Measurements from ENCODE around the gene KIF26A. TPM values are rescaled to one million over a fixed set of nuclear protein-coding genes. Genes with fewer than 3 reads are reported as not detected.
A peak's percentile ranks its signal among the peaks of the same experiment; 100 is the strongest.

The KIF26A gene
- total RNA-seq, 1 donor from 2014 or later: 5.9 TPM

- intact Hi-C loops (cut with DNase I): no loop called here
- no peaks in the 10 kb centered on the region for H3K36me3 ChIP-seq
- ATAC-seq: no peak
- no peaks in the 10 kb centered on the region for H3K4me1 ChIP-seq
- no peak overlapping the region for H3K4me3 ChIP-seq
- H3K27me3 ChIP-seq: peaks cover 42% of the 10 kb centered on the region
- H3K9me3 ChIP-seq: no peaks in the 10 kb centered on the region
- TF ChIP-seq, protein P1, sequence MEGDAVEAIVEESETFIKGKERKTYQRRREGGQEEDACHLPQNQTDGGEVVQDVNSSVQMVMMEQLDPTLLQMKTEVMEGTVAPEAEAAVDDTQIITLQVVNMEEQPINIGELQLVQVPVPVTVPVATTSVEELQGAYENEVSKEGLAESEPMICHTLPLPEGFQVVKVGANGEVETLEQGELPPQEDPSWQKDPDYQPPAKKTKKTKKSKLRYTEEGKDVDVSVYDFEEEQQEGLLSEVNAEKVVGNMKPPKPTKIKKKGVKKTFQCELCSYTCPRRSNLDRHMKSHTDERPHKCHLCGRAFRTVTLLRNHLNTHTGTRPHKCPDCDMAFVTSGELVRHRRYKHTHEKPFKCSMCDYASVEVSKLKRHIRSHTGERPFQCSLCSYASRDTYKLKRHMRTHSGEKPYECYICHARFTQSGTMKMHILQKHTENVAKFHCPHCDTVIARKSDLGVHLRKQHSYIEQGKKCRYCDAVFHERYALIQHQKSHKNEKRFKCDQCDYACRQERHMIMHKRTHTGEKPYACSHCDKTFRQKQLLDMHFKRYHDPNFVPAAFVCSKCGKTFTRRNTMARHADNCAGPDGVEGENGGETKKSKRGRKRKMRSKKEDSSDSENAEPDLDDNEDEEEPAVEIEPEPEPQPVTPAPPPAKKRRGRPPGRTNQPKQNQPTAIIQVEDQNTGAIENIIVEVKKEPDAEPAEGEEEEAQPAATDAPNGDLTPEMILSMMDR (IDR thresholded peaks at IDR 0.05): no peak
- no peak overlapping the region for H3K27ac ChIP-seq
- peak; percentile 44 for DNase-seq
Measured at GRCh38 chr14:104115131-104115600, 23.2 kb upstream of the KIF26A start.

DNA sequence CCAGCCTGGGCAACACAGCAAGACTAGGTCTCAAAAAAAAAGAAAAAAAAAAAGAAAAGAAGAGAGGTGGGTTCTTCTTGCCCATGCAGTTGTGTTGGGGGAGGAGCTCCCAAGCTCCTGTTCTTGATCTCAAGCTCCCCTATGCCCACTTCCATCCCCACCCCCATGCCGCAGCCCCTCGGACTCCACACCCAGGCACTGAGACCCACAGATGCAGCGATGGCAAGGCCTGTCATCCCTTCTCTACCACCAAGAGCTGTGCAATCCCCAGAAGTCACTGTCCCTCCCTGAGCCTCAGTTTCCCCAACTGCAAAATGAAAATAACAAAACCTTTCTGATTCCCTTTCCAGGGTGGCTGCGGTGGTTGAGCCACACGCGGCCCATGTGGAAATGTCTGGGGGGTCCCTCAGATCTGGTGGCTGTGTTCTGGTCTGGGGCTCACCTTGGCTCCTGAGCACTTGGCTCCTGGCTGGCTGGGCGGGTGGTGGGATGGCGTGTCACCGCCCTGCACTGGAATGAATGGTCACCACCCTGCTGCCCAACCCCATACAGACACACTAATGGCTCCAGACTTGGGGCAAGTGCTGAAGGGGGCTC, 22.6 kb upstream of the KIF26A start:
- Histone ChIP-seq H3K4me3 (peak overlapping the region; percentile 51), H3K4me1 (no peaks in the 10 kb centered on the region), H3K27ac (peak overlapping the region; percentile 75), H3K27me3 (peaks cover 43% of the 10 kb centered on the region), H3K9me3 (no peaks in the 10 kb centered on the region), H3K36me3 (no peaks in the 10 kb centered on the region)
- intact Hi-C loops (cut with DNase I): no loop called here
- TF ChIP-seq, protein P1 (IDR thresholded peaks at IDR 0.05): no peak
- DNase-seq: no peak
- ATAC-seq: no peak

- H3K36me3 ChIP-seq: no peaks in the 10 kb centered on the region
- peak; percentile 54 for ATAC-seq
- peaks cover 43% of the 10 kb centered on the region for H3K27me3 ChIP-seq
- peak overlapping the region; percentile 75 for H3K27ac ChIP-seq
- no peaks in the 10 kb centered on the region for H3K9me3 ChIP-seq
- H3K4me3 ChIP-seq: peak overlapping the region; percentile 51
- TF ChIP-seq, protein P1 (IDR thresholded peaks at IDR 0.05): no peak
- DNase-seq: peak; percentile 79
- intact Hi-C loops (cut with DNase I): no loop called here
- no peaks in the 10 kb centered on the region for H3K4me1 ChIP-seq
Measured at GRCh38 chr14:104116288-104116755, 22.1 kb upstream of the KIF26A start.

DNA sequence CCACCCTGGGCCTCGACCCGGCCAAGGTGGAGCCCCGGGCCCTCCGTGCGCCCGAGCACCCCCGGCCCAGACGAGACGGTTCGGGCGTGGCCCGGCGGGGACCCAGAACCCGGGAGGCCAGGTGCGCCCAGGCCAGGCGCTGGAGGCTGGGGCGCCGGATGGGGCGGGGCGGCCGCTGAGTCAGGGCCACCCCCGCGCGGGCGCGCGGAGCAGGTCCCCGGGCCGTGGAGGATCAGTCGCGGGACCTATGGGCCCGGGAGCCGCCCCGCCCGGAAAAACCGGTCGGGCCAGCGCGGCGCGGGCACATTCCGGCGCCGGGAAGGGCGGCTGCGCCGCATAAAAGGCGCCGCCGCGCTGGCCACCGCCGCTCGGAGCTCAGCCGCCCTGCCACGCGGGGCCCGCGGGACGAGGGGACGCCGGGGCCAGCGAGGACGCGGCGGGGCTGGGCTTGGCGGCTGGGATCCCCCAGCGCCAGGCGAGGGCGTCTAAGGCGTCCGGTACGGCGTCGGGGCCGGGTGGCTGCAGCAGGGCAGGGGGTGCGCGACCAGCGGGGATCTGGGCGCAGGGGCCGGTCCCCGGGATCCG, 21.5 kb upstream of the KIF26A start:
- H3K4me3 ChIP-seq: peak overlapping the region; percentile 51
- TF ChIP-seq, protein P1 (IDR thresholded peaks at IDR 0.05): no peak
- ATAC-seq (peak; percentile 87), DNase-seq (peak; percentile 90)
- intact Hi-C loops (cut with DNase I): no loop called here
- H3K36me3 ChIP-seq: no peaks in the 10 kb centered on the region
- H3K27me3 ChIP-seq: peaks cover 43% of the 10 kb centered on the region
- H3K4me1 ChIP-seq: no peaks in the 10 kb centered on the region
- peak overlapping the region; percentile 75 for H3K27ac ChIP-seq
- H3K9me3 ChIP-seq: no peaks in the 10 kb centered on the region

DNA sequence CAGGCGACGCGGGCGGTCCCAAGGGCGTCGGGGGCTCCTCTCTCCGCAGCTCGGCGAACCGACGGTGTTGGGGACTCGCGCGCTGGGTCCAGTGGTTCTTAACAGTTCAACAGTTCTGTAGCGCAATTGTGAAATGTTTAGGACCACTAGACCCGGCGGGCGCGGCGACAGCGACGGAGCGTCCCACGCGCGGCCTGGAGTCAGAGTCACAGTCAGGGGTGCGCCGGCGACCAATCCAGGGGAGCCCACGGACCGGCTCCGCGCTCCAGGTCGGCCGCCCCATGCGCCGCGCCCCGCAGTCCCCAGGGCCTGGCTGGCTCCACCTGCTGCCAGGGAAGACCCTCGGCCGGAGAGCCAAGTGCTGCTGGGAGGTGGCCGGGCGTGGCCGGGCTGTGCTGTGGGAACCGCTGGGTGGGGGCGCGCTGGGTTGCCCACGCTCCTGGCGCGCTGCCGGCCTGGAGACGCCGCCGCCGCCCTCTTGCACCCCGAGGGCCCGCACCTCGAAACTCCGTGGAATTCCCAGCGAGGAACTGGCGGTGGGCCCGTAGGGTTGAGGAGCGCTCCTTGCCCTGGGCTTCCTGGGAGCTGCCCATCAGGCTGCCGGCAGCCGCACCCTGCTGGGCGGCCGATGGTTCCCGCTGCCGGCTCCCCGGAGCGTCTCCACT, 20.9 kb upstream of the KIF26A start:
- TF ChIP-seq, protein P1 (IDR thresholded peaks at IDR 0.05): no peak
- Histone ChIP-seq H3K27me3 (peaks cover 43% of the 10 kb centered on the region), H3K36me3 (no peaks in the 10 kb centered on the region), H3K4me1 (no peaks in the 10 kb centered on the region), H3K9me3 (no peaks in the 10 kb centered on the region), H3K27ac (peak overlapping the region; percentile 72), H3K4me3 (peak overlapping the region; percentile 43)
- peak; percentile 4 for ATAC-seq
- intact Hi-C loops (cut with DNase I): no loop called here
- peak; percentile 70 for DNase-seq
